DND-41 (cell line): ENCODE data around the gene AKT1.

ENCODE experiments used
- ATAC-seq: fragments of 200-7000 bp; cut with Tn5 transposase; 3 replicates; pipeline ENCODE4 v1.9.1; 2021; ENCODE audit warnings: low read depth; ENCODE audit not compliant: insufficient read depth
- DNase-seq: peaks from one replicate; pipeline ENCODE4 v3.0.0-alpha.2; 2020
- H2AFZ ChIP-seq: 2 replicates; pipeline ENCODE4 v1.6.0; 2012; ENCODE audit warnings: low read depth, low read length
- H3K27ac ChIP-seq: 2 replicates; pipeline ENCODE4 v1.5.1; 2012; ENCODE audit warnings: low read length, inconsistent platforms
- H3K27me3 ChIP-seq: fragments of 200-600 bp; sonication (generic); 2 replicates; pipeline ENCODE4 v1.6.0; 2012; ENCODE audit warnings: low read length, mild to moderate bottlenecking, inconsistent platforms; ENCODE audit not compliant: insufficient read depth, poor library complexity
- H3K36me3 ChIP-seq: 2 replicates; pipeline ENCODE4 v1.5.1; 2012; ENCODE audit warnings: low read length, inconsistent platforms; ENCODE audit not compliant: insufficient read depth
- H3K4me1 ChIP-seq: 2 replicates; pipeline ENCODE4 v1.5.1; 2012; ENCODE audit warnings: mild to moderate bottlenecking, low read length; ENCODE audit not compliant: insufficient read depth
- H3K4me2 ChIP-seq: 2 replicates; pipeline ENCODE4 v1.6.0; 2012; ENCODE audit warnings: mild to moderate bottlenecking, moderate library complexity, low read length, inconsistent platforms; ENCODE audit not compliant: insufficient read depth
- H3K4me3 ChIP-seq, 2 experiments: fragments of 200-600 bp in 1 of 2; shearing (Covaris generic) in 1 of 2; 2 replicates each; pipeline ENCODE4 v1.5.1; 2012 to 2016; ENCODE audit warnings: inconsistent platforms in 2 of 2, low read length in 2 of 2, mild to moderate bottlenecking in 2 of 2, low read depth in 1 of 2, moderate library complexity in 1 of 2
- H3K79me2 ChIP-seq: 2 replicates; pipeline ENCODE4 v1.6.0; 2012; ENCODE audit warnings: low read length, inconsistent platforms; ENCODE audit not compliant: insufficient read depth
- H3K9ac ChIP-seq: 2 replicates; pipeline ENCODE4 v1.6.0; 2012; ENCODE audit warnings: low read depth, mild to moderate bottlenecking, inconsistent platforms, low read length, moderate library complexity
- H3K9me3 ChIP-seq: 2 replicates; pipeline ENCODE4 v1.5.1; 2012; ENCODE audit warnings: low read length, moderate library complexity, mild to moderate bottlenecking, inconsistent platforms; ENCODE audit not compliant: insufficient read depth, severe bottlenecking
- H4K20me1 ChIP-seq: 2 replicates; pipeline ENCODE4 v1.6.0; 2012; ENCODE audit warnings: low read length; ENCODE audit not compliant: insufficient read depth
- EZH2 ChIP-seq: IDR thresholded peaks from 3 replicates; pipeline ENCODE4 v1.6.1; 2012; ENCODE audit warnings: borderline replicate concordance, low read depth, mild to moderate bottlenecking, moderate library complexity, low read length, inconsistent platforms; ENCODE audit not compliant: severe bottlenecking
- TF ChIP-seq, protein P1 (sequence below): IDR thresholded peaks from 2 replicates; pipeline ENCODE4 v1.5.1; 2012; ENCODE audit warnings: borderline replicate concordance, low read length, moderate library complexity, mild to moderate bottlenecking; ENCODE audit not compliant: poor library complexity, severe bottlenecking; ENCODE audit errors: extremely low read depth

The AKT1 gene

GRCh38 chr14:104802394-104803184, 7.0 kb upstream of the AKT1 start:
- TF ChIP-seq EZH2: no peak
- TF ChIP-seq, protein P1, sequence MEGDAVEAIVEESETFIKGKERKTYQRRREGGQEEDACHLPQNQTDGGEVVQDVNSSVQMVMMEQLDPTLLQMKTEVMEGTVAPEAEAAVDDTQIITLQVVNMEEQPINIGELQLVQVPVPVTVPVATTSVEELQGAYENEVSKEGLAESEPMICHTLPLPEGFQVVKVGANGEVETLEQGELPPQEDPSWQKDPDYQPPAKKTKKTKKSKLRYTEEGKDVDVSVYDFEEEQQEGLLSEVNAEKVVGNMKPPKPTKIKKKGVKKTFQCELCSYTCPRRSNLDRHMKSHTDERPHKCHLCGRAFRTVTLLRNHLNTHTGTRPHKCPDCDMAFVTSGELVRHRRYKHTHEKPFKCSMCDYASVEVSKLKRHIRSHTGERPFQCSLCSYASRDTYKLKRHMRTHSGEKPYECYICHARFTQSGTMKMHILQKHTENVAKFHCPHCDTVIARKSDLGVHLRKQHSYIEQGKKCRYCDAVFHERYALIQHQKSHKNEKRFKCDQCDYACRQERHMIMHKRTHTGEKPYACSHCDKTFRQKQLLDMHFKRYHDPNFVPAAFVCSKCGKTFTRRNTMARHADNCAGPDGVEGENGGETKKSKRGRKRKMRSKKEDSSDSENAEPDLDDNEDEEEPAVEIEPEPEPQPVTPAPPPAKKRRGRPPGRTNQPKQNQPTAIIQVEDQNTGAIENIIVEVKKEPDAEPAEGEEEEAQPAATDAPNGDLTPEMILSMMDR: no peak
- peaks cover 24% of the 10 kb centered on the region for H4K20me1 ChIP-seq
- no peaks in the 10 kb centered on the region; the same call in 1 of the 2 replicates for H3K36me3 ChIP-seq
- H3K9me3 ChIP-seq: no peaks in the 10 kb centered on the region
- H3K27me3 ChIP-seq: no peaks in the 10 kb centered on the region
- H3K4me2 ChIP-seq: peak overlapping the region; percentile 99
- peak overlapping the region; percentile 65; the same call in 1 of the 2 replicates for H3K9ac ChIP-seq
- peak overlapping the region in 1 of 2 experiments; percentile 7; a peak in 1 of 4 replicates for H3K4me3 ChIP-seq
- H3K79me2 ChIP-seq: peaks cover 6% of the 10 kb centered on the region; the same call in 1 of the 2 replicates
- ATAC-seq (no peak), DNase-seq (no peak)
- peaks cover 25% of the 10 kb centered on the region for H3K4me1 ChIP-seq
- H3K27ac ChIP-seq: no peak overlapping the region
- no peak overlapping the region for H2AFZ ChIP-seq

GRCh38 chr14:104801520-104802393, 6.2 kb upstream of the AKT1 start:
- H3K27me3 ChIP-seq: no peaks in the 10 kb centered on the region
- H3K9ac ChIP-seq: peak overlapping the region; percentile 65
- no peak for TF ChIP-seq EZH2
- TF ChIP-seq, protein P1: no peak
- peaks cover 24% of the 10 kb centered on the region for H4K20me1 ChIP-seq
- H3K27ac ChIP-seq: peak overlapping the region; percentile 61; the same call in 1 of the 2 replicates
- peak; percentile 33 for DNase-seq
- no peaks in the 10 kb centered on the region for H3K9me3 ChIP-seq
- H3K79me2 ChIP-seq: peaks cover 6% of the 10 kb centered on the region; the same call in 1 of the 2 replicates
- H2AFZ ChIP-seq: peak overlapping the region; percentile 87; the same call in 1 of the 2 replicates
- peaks cover 25% of the 10 kb centered on the region for H3K4me1 ChIP-seq
- ATAC-seq: no peak
- no peaks in the 10 kb centered on the region; the same call in 1 of the 2 replicates for H3K36me3 ChIP-seq
- H3K4me2 ChIP-seq: peak overlapping the region; percentile 99
- peak overlapping the region; percentile 40 to 85; a peak in 3 of 4 replicates for H3K4me3 ChIP-seq

DNA sequence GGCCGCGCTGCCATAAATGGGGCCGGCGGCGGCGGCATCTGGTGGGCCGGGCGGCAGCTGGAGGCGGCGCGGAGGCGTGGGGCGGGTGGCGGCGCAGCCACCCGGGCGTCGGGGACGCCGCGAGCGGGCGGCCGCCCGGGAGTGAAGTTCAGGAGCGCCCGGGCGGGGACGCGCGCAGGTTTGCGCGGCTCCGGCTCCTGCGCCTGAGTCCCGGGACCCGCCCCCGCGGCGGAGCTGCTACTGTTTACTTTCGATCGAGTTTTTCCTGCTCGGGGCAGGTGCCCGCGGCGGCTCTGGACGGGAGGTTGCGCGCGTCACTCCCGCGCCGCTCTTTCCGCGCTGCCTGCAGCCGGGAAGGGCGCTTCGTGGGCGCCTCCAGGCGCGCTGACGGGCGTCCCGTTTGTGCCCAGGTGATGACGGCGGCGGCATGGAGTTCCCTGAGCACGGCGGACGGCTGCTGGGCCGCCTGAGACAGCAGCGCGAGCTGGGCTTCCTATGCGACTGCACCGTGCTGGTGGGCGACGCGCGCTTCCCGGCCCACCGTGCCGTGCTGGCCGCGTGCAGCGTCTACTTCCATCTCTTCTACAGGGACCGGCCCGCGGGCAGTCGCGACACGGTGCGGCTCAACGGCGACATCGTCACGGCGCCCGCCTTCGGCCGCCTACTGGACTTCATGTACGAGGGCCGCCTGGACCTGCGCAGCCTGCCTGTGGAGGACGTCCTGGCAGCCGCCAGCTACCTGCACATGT, 5.4 kb upstream of the AKT1 start, which contains the start of gene ZBTB42:
Gene ZBTB42, plus strand, starts transcription at position 331 of the 749 bp plus-strand sequence. Its CDS starts 97 bp downstream, at position 428.
- Histone ChIP-seq H3K4me1 (peaks cover 30% of the 10 kb centered on the region), H3K9me3 (no peaks in the 10 kb centered on the region), H3K27me3 (no peaks in the 10 kb centered on the region), H3K4me2 (peak within 1 kb of the TSS; percentile 99), H3K27ac (peak within 1 kb of the TSS; percentile 61), H3K79me2 (peaks cover 6% of the 10 kb centered on the region; the same call in 1 of the 2 replicates), H4K20me1 (peaks cover 24% of the 10 kb centered on the region), H3K36me3 (no peaks in the 10 kb centered on the region; the same call in 1 of the 2 replicates), H2AFZ (peak within 1 kb of the TSS; percentile 87), H3K4me3 (peak within 1 kb of the TSS; percentile 40 to 85; a peak in 3 of 4 replicates), H3K9ac (peak within 1 kb of the TSS; percentile 65)
- TF ChIP-seq EZH2: no peak
- TF ChIP-seq, protein P1: no peak
- peak; percentile 78 for DNase-seq
- ATAC-seq: peak; percentile 65
